HG03095 (cell line): Measurements from ENCODE around the gene ABHD8.

Experiments used
- ATAC-seq: cut with Tn5 transposase; IDR thresholded peaks from one replicate; pipeline ENCODE4 v1.9.1; 2021; ENCODE audit warnings: moderate library complexity; ENCODE audit not compliant: unreplicated experiment

The ABHD8 gene

GRCh38 chr19:17333611-17334413 lies 30.6 kb upstream of the ABHD8 start:
- no peak for ATAC-seq

GRCh38 chr19:17332677-17333581 lies 29.7 kb upstream of the ABHD8 start:
- no peak for ATAC-seq

GRCh38 chr19:17332360-17332676 lies 29.1 kb upstream of the ABHD8 start:
- ATAC-seq: no peak

GRCh38 chr19:17331045-17331558 lies 27.9 kb upstream of the ABHD8 start:
- ATAC-seq: no peak

GRCh38 chr19:17330262-17331044 lies 27.2 kb upstream of the ABHD8 start:
- ATAC-seq: no peak

- ATAC-seq: no peak
These were observed 26.4 kb upstream of the ABHD8 start for GRCh38 chr19:17329366-17330261.

GRCh38 chr19:17328517-17329365 lies 25.5 kb upstream of the ABHD8 start:
- ATAC-seq: no peak

- ATAC-seq: no peak
These were observed 24.7 kb upstream of the ABHD8 start for GRCh38 chr19:17327654-17328516.

- ATAC-seq: no peak
These were observed 23.9 kb upstream of the ABHD8 start for GRCh38 chr19:17327068-17327653.

GRCh38 chr19:17326595-17326966 lies 23.4 kb upstream of the ABHD8 start:
- no peak for ATAC-seq

- no peak for ATAC-seq
These were observed 22.8 kb upstream of the ABHD8 start for GRCh38 chr19:17325881-17326594.

GRCh38 chr19:17325133-17325532 lies 21.9 kb upstream of the ABHD8 start:
- no peak for ATAC-seq

- ATAC-seq: no peak
These were observed 21.3 kb upstream of the ABHD8 start for GRCh38 chr19:17324357-17325114.

- no peak for ATAC-seq
These were observed 20.7 kb upstream of the ABHD8 start for GRCh38 chr19:17323964-17324332.

- ATAC-seq: no peak
These were observed 20.2 kb upstream of the ABHD8 start for GRCh38 chr19:17323300-17323963.

- no peak for ATAC-seq
These were observed 19.6 kb upstream of the ABHD8 start for GRCh38 chr19:17322854-17323253.
